Tibial artery (tissue), 4 donors: ENCODE results near the gene SLX9.

ENCODE experiments used
- DNase-seq, 2 donors: peaks; one replicate each; pipeline ENCODE4 v3.0.0-alpha.2; 2019
- H3K27ac ChIP-seq, 2 donors: fragments of 200-600 bp; sonication (generic) in 1 of 2; 1 replicate in 1 of 2; 2 replicates in 1 of 2; pipeline ENCODE4 v1.5.1; 2018 to 2019; ENCODE audit warnings: mild to moderate bottlenecking in 1 of 2
- H3K27me3 ChIP-seq, 2 donors: fragments of 200-600 bp; sonication (generic) in 1 of 2; one replicate each; pipeline versions ENCODE4 v1.5.1 to v1.6.0; 2016 to 2019
- H3K36me3 ChIP-seq, 3 donors: fragments of 200-600 bp; sonication (generic) in 2 of 3; one replicate each; pipeline ENCODE4 v1.5.1; 2016 to 2019; ENCODE audit warnings: mild to moderate bottlenecking in 2 of 3
- H3K4me1 ChIP-seq, 4 donors: fragments of 200-600 bp; sonication (generic) in 2 of 4; 1 replicate in 3 of 4; 2 replicates in 1 of 4; pipeline ENCODE4 v1.5.1; 2016 to 2019
- H3K4me3 ChIP-seq, 2 donors: fragments of 200-600 bp; sonication (generic) in 1 of 2; 1 replicate in 1 of 2; 2 replicates in 1 of 2; pipeline ENCODE4 v1.5.1; 2018 to 2019; ENCODE audit warnings: mild to moderate bottlenecking in 2 of 2
- H3K9me3 ChIP-seq, 3 donors: fragments of 200-600 bp; sonication (generic) in 1 of 3; one replicate each; pipeline ENCODE4 v1.5.1; 2016 to 2019
- intact Hi-C: fragments of 100-400 bp; cut with DNase I; formaldehyde crosslinking; loops from one replicate; pipeline ENCODE4 v1.15.0; 2023; ENCODE audit warnings: low total_unique reads
- TF ChIP-seq, protein P1 (sequence below), 2 experiments: fragments of 200-600 bp in 1 of 2; fragments of 450-650 bp in 1 of 2; IDR thresholded peaks; one replicate each; pipeline ENCODE4 v1.5.1; 2017 to 2019; ENCODE audit warnings: antibody characterized with exemption in 2 of 2, mild to moderate bottlenecking in 1 of 2, moderate library complexity in 1 of 2

SLX9 gene

GRCh38 chr21:44952116-44952928 lies 12.5 kb downstream of the SLX9 start:
- peaks cover 0 to 25% (median 4%) of the 10 kb centered on the region in 3 donors for H3K36me3 ChIP-seq

DNA sequence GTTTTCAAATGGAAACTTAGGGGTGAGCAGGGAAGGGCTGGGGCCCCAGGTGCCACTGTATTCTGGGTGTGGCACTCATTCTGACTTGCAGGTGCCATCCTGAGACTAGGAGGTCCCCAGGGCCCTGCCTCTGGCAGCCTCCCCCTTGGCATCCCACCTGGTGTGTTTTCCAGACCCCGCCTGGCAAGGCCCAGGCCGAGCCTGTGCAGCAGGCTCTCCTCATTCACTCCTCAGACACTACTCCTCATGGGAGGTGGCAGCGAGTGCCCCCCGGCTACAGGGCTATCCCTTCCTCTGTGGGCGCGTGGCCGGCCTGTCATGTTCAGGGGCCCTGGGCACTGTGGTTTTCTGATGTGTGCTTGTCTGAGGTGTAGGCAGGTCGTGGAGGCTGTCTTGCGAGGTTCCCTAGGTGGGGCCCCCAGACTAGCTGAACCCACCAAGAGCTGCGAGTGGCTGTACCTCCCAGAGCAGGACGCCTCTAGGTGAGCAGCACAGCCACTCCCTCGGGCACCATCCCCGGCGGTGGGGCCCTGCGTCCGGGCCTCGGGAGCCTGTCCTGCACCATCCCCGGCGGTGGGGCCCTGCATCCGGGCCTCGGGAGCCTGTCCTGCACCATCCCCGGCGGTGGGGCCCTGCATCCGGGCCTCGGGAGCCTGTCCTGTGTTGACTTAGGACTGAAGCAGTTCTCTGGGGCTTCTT lies 13.2 kb downstream of the SLX9 start:
- Histone ChIP-seq H3K4me1 (peaks cover 5 to 98% (median 83%) of the 10 kb centered on the region in 4 donors), H3K4me3 (no peak overlapping the region), H3K36me3 (peaks cover 0 to 17% (median 0%) of the 10 kb centered on the region in 3 donors), H3K27me3 (no peaks in the 10 kb centered on the region), H3K27ac (peak overlapping the region; percentile 93 to 96), H3K9me3 (no peaks in the 10 kb centered on the region)
- intact Hi-C loops = loop anchor here (5.0 kb wide), 1 partner anchor 99 kb away; no protein-coding TSS in a partner anchor
- DNase-seq = no peak
- TF ChIP-seq, protein P1, sequence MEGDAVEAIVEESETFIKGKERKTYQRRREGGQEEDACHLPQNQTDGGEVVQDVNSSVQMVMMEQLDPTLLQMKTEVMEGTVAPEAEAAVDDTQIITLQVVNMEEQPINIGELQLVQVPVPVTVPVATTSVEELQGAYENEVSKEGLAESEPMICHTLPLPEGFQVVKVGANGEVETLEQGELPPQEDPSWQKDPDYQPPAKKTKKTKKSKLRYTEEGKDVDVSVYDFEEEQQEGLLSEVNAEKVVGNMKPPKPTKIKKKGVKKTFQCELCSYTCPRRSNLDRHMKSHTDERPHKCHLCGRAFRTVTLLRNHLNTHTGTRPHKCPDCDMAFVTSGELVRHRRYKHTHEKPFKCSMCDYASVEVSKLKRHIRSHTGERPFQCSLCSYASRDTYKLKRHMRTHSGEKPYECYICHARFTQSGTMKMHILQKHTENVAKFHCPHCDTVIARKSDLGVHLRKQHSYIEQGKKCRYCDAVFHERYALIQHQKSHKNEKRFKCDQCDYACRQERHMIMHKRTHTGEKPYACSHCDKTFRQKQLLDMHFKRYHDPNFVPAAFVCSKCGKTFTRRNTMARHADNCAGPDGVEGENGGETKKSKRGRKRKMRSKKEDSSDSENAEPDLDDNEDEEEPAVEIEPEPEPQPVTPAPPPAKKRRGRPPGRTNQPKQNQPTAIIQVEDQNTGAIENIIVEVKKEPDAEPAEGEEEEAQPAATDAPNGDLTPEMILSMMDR (IDR thresholded peaks at IDR 0.05) = no peak

More at GRCh38 chr21:44952116-44952928, 12.5 kb downstream of the SLX9 start:
- Histone ChIP-seq H3K27me3 (no peaks in the 10 kb centered on the region), H3K4me1 (peaks cover 5 to 98% (median 83%) of the 10 kb centered on the region in 4 donors), H3K9me3 (no peaks in the 10 kb centered on the region), H3K4me3 (no peak overlapping the region), H3K27ac (peak overlapping the region; percentile 93 to 96)
- intact Hi-C loops = loop anchor here (5.0 kb wide), 1 partner anchor 100 kb away; no protein-coding TSS in a partner anchor
- DNase-seq = peak; percentile 76 to 93
- TF ChIP-seq, protein P1 (IDR thresholded peaks at IDR 0.05) = peak in 1 of 2 experiments; percentile 7

DNA sequence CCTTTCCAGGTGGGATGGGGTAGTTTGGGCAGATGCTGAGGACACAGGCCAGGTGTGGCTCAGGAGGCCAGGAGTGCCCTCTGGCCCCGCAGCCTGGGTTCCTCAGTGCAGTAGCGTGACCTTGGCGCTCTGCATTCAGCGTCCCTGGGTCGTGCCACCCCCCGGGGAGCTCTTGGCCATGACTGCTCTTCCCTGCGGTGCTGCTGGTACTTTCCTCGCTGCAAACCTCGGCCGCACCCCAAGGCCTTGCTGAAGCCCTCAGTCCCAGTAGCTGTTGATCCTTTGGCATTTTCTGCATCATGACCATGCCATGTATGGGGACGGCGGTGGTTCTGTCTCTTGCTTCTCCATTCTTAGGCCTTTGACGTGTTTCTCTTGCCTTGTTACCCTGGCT lies 13.8 kb downstream of the SLX9 start:
- H3K4me3 ChIP-seq = no peak overlapping the region
- peaks cover 5 to 99% (median 88%) of the 10 kb centered on the region in 4 donors for H3K4me1 ChIP-seq
- no peaks in the 10 kb centered on the region for H3K27me3 ChIP-seq
- intact Hi-C loops = loop anchor here (5.0 kb wide), 1 partner anchor 99 kb away; no protein-coding TSS in a partner anchor
- no peak for DNase-seq
- peak overlapping the region; percentile 93 to 96 for H3K27ac ChIP-seq
- no peaks in the 10 kb centered on the region for H3K9me3 ChIP-seq
- TF ChIP-seq, protein P1 (IDR thresholded peaks at IDR 0.05) = no peak
- H3K36me3 ChIP-seq = peaks cover 0 to 17% (median 0%) of the 10 kb centered on the region in 3 donors

DNA sequence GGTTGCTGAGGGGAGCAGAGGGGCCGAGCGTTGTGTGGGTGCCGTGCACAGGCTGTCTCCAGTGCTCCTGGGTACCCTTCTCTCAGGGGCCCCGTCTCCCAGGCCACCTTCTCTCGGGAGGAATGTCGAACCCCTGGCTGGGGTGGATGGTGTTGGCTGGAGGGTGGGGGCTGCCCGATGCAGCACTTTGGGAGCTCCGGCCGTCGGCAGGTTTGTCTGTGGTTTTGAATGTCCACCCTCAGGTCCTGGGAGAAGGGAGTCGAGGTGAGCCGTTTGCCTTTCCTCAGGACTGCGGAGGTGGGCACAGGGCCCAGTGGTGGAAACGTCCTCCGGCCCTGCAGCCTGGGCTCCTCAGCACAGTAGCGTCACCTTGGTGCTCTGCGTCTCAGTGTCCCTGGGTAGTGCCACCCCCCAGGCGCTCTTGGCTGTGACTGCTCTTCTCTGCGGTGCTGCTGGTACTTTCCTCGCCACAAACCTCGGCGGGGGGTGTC lies 14.5 kb downstream of the SLX9 start:
- TF ChIP-seq, protein P1 (IDR thresholded peaks at IDR 0.05) = no peak
- no peaks in the 10 kb centered on the region for H3K27me3 ChIP-seq
- peaks cover 0 to 17% (median 0%) of the 10 kb centered on the region in 3 donors for H3K36me3 ChIP-seq
- H3K27ac ChIP-seq = peak overlapping the region; percentile 93 to 96
- H3K9me3 ChIP-seq = no peaks in the 10 kb centered on the region
- H3K4me3 ChIP-seq = no peak overlapping the region
- no peak for DNase-seq
- peaks cover 7 to 99% (median 87%) of the 10 kb centered on the region in 4 donors for H3K4me1 ChIP-seq
- intact Hi-C loops = loop anchor here (5.0 kb wide), 1 partner anchor 98 kb away; no protein-coding TSS in a partner anchor

GRCh38 chr21:44955141-44955797 lies 15.4 kb downstream of the SLX9 start:
- peaks cover 14 to 99% (median 88%) of the 10 kb centered on the region in 4 donors for H3K4me1 ChIP-seq
- H3K9me3 ChIP-seq = no peaks in the 10 kb centered on the region
- TF ChIP-seq, protein P1 (IDR thresholded peaks at IDR 0.05) = no peak
- DNase-seq = peak in 1 of 2 donors; percentile 88
- H3K27ac ChIP-seq = peak overlapping the region; percentile 93 to 96
- no peak overlapping the region for H3K4me3 ChIP-seq
- intact Hi-C loops = no loop called here
- H3K36me3 ChIP-seq = peaks cover 0 to 17% (median 0%) of the 10 kb centered on the region in 3 donors
- no peaks in the 10 kb centered on the region for H3K27me3 ChIP-seq
